Activated gamma-delta T cell treated with anti-CD3 and anti-CD28 coated beads, Interleukin-2, amount 50 U/mL, for 16 hours (primary cell): Measurements from ENCODE around the gene TMEM126B.
"Not testable (repeated sequence)": the region's sequence is repeated elsewhere in the genome, so short reads cannot be mapped to it uniquely, and the experiment has no call there.

Experiments
- DNase-seq: peaks from one replicate; pipeline ENCODE4 v3.0.0-alpha.2; 2020; ENCODE audit warnings: low read depth

The TMEM126B gene

GRCh38 chr11:85647604-85648299, 19.4 kb downstream of the TMEM126B start, which contains the start of gene TMEM126A:
TSS of gene TMEM126A (plus strand) at chr11:85647967. CDS start at chr11:85650256, 2,289 bp downstream.
- peak; percentile 84 for DNase-seq

- DNase-seq, result no peak
Observed at GRCh38 chr11:85651118-85651517, 22.7 kb downstream of the TMEM126B start.

GRCh38 chr11:85652786-85653447, 24.5 kb downstream of the TMEM126B start:
- no peak for DNase-seq

- not testable (repeated sequence) for DNase-seq
Observed at GRCh38 chr11:85654343-85654742, 25.9 kb downstream of the TMEM126B start.

- DNase-seq, result no peak
Observed at GRCh38 chr11:85656777-85657176, 28.4 kb downstream of the TMEM126B start.

- no peak for DNase-seq
Observed at GRCh38 chr11:85658180-85658579, 29.8 kb downstream of the TMEM126B start.

GRCh38 chr11:85661972-85662664, 33.7 kb downstream of the TMEM126B start:
- DNase-seq, result no peak

- no peak for DNase-seq
Observed at GRCh38 chr11:85663080-85663752, 34.8 kb downstream of the TMEM126B start.

GRCh38 chr11:85663753-85664614, 35.6 kb downstream of the TMEM126B start:
- peak; percentile 83 for DNase-seq

GRCh38 chr11:85664615-85665481, 36.5 kb downstream of the TMEM126B start, which contains the start of gene CREBZF:
TSS of gene CREBZF (minus strand) at chr11:85665129. CDS start at chr11:85664875, 254 bp downstream.
- DNase-seq, result peak; percentile 87

GRCh38 chr11:85665733-85666132, 37.3 kb downstream of the TMEM126B start:
- no peak for DNase-seq

GRCh38 chr11:85666687-85667086, 38.3 kb downstream of the TMEM126B start:
- no peak for DNase-seq

GRCh38 chr11:85668157-85668556, 39.8 kb downstream of the TMEM126B start:
- DNase-seq, result no peak

- not testable (repeated sequence) for DNase-seq
Observed at GRCh38 chr11:85670949-85671663, 42.7 kb downstream of the TMEM126B start.

- no peak for DNase-seq
Observed at GRCh38 chr11:85672105-85672902, 43.9 kb downstream of the TMEM126B start.

GRCh38 chr11:85673393-85673792, 45.0 kb downstream of the TMEM126B start:
- DNase-seq, result no peak

- DNase-seq, result no peak
Observed at GRCh38 chr11:85679576-85679975, 51.2 kb downstream of the TMEM126B start.

- DNase-seq, result no peak
Observed at GRCh38 chr11:85680897-85681296, 52.5 kb downstream of the TMEM126B start.
